ENCODE data around the gene PFAS. TPM values are rescaled to one million over a fixed set of nuclear protein-coding genes. Genes with fewer than 3 reads are reported as not detected.
"Not testable (repeated sequence)": the region's sequence is repeated elsewhere in the genome, so short reads cannot be mapped to it uniquely, and the experiment has no call there.

Gene PFAS
- total RNA-seq, 1 experiment from 2014 or later, result 228 TPM

GRCh38 chr17:8212312-8213180 is 36.5 kb upstream of the PFAS start:
- Mint-ChIP-seq H3K36me3 (ENCODE audit: insufficient read depth in 1 of 3, low read depth in 3 of 3) (peaks cover 2 to 6% (median 6%) of the 10 kb centered on the region in 3 experiments; a peak in 4 of 7 replicates), H3K27ac (no peak overlapping the region), H3K4me1 (peaks cover 10 to 15% of the 10 kb centered on the region in 2 experiments), H3K27me3 (ENCODE audit: low read depth) (peaks cover 2% of the 10 kb centered on the region; the same call in 1 of the 2 replicates), H3K4me3 (no peak overlapping the region), H3K9me3 (no peaks in the 10 kb centered on the region)
- Histone ChIP-seq H3K27me3 (ENCODE audit: insufficient read depth, low read length) (no peaks in the 10 kb centered on the region), H4K20me1 (ENCODE audit: control insufficient read depth, insufficient read depth, insufficient read length) (no peaks in the 10 kb centered on the region), H4K5ac (ENCODE audit: insufficient read length, low read depth, low read length) (no peak overlapping the region), H2AFZ (ENCODE audit: low read length) (no peak overlapping the region), H3K9ac (ENCODE audit: extremely low read depth, insufficient read length, low read length) (no peak overlapping the region), H3K4ac (ENCODE audit: low read depth, low read length) (no peak overlapping the region), H3K9me3 (ENCODE audit: control insufficient read depth, low read depth, low read length) (no peaks in the 10 kb centered on the region), H4K91ac (ENCODE audit: insufficient read length, low read depth, low read length) (no peak overlapping the region), H3K23me2 (ENCODE audit: insufficient read length, low read depth, low read length, poor library complexity, severe bottlenecking) (peaks cover 4% of the 10 kb centered on the region), H3K27ac (ENCODE audit: insufficient read length, low read depth, low read length) (no peak overlapping the region), H3K4me2 (ENCODE audit: insufficient read depth, insufficient read length, low read length) (no peak overlapping the region), H3K4me1 (ENCODE audit: insufficient read depth, low read length) (no peaks in the 10 kb centered on the region), H3K79me2 (ENCODE audit: insufficient read depth, low read length) (peaks cover 4% of the 10 kb centered on the region; the same call in 1 of the 2 replicates), H3T11ph (ENCODE audit: low read length) (no peak overlapping the region), H2BK20ac (ENCODE audit: low read depth, low read length, poor library complexity, severe bottlenecking) (no peak overlapping the region), H4K8ac (replicated peaks; ENCODE audit: insufficient read length, low read depth, low read length) (no peak overlapping the region), H2AK5ac (ENCODE audit: insufficient read length, low read length) (no peak overlapping the region), H2BK5ac (ENCODE audit: insufficient read length, low read length) (no peak overlapping the region), H2BK120ac (ENCODE audit: low read depth, low read length, poor library complexity, severe bottlenecking) (no peak overlapping the region), H3K23ac (ENCODE audit: insufficient read length, low read depth, low read length) (no peak overlapping the region), H2BK12ac (ENCODE audit: insufficient read length, low read depth, low read length) (no peak overlapping the region), H3K18ac (ENCODE audit: insufficient read length, low read depth, low read length) (no peak overlapping the region), H2BK15ac (ENCODE audit: low read depth, low read length) (no peak overlapping the region), H3K56ac (ENCODE audit: insufficient read length, low read depth, low read length) (no peak overlapping the region), H3K14ac (ENCODE audit: insufficient read depth, low read length) (no peak overlapping the region), H3K79me1 (ENCODE audit: insufficient read depth, low read depth, low read length, poor library complexity, severe bottlenecking) (peaks cover 3% of the 10 kb centered on the region)
- WGBS (ENCODE audit: extremely low coverage, insufficient read length, low lambda C conversion rate), result no CpG with 5 or more reads among the region's 14 CpGs
- DNase-seq, result no peak
- no peak for TF ChIP-seq CTCF (conservative IDR thresholded peaks at IDR 0.05)

GRCh38 chr17:8214000-8214399 is 35.1 kb upstream of the PFAS start:
- not testable (repeated sequence) for H3T11ph ChIP-seq (ENCODE audit: low read length); H3K14ac ChIP-seq (ENCODE audit: insufficient read depth, low read length); H3K9me3 Mint-ChIP-seq; H3K56ac ChIP-seq (ENCODE audit: insufficient read length, low read depth, low read length); H3K27ac ChIP-seq (ENCODE audit: insufficient read length, low read depth, low read length); H3K27me3 Mint-ChIP-seq (ENCODE audit: low read depth); H3K9me3 ChIP-seq (ENCODE audit: control insufficient read depth, low read depth, low read length); H2AK5ac ChIP-seq (ENCODE audit: insufficient read length, low read length); H4K5ac ChIP-seq (ENCODE audit: insufficient read length, low read depth, low read length); H2AFZ ChIP-seq (ENCODE audit: low read length); H2BK15ac ChIP-seq (ENCODE audit: low read depth, low read length); H3K4me3 Mint-ChIP-seq; H3K27ac Mint-ChIP-seq; H3K4me1 ChIP-seq (ENCODE audit: insufficient read depth, low read length); H3K79me1 ChIP-seq (ENCODE audit: insufficient read depth, low read depth, low read length, poor library complexity, severe bottlenecking); H3K27me3 ChIP-seq (ENCODE audit: insufficient read depth, low read length); H2BK12ac ChIP-seq (ENCODE audit: insufficient read length, low read depth, low read length); H3K4me2 ChIP-seq (ENCODE audit: insufficient read depth, insufficient read length, low read length); H2BK120ac ChIP-seq (ENCODE audit: low read depth, low read length, poor library complexity, severe bottlenecking); H2BK20ac ChIP-seq (ENCODE audit: low read depth, low read length, poor library complexity, severe bottlenecking); H3K9ac ChIP-seq (ENCODE audit: extremely low read depth, insufficient read length, low read length); H3K23me2 ChIP-seq (ENCODE audit: insufficient read length, low read depth, low read length, poor library complexity, severe bottlenecking); H3K36me3 Mint-ChIP-seq (ENCODE audit: insufficient read depth in 1 of 3, low read depth in 3 of 3); H3K23ac ChIP-seq (ENCODE audit: insufficient read length, low read depth, low read length); DNase-seq; H4K8ac ChIP-seq (replicated peaks; ENCODE audit: insufficient read length, low read depth, low read length); H4K91ac ChIP-seq (ENCODE audit: insufficient read length, low read depth, low read length); H3K18ac ChIP-seq (ENCODE audit: insufficient read length, low read depth, low read length); H3K4ac ChIP-seq (ENCODE audit: low read depth, low read length); H4K20me1 ChIP-seq (ENCODE audit: control insufficient read depth, insufficient read depth, insufficient read length); H3K79me2 ChIP-seq (ENCODE audit: insufficient read depth, low read length); H2BK5ac ChIP-seq (ENCODE audit: insufficient read length, low read length)
- peaks cover 8 to 15% of the 10 kb centered on the region in 2 experiments for H3K4me1 Mint-ChIP-seq
- no CpG with 5 or more reads among the region's 15 CpGs for WGBS (ENCODE audit: extremely low coverage, insufficient read length, low lambda C conversion rate)

Data from H9 (cell line).